Occipital lobe (tissue), 2 donors: ENCODE results near the gene GPR78. TPM values are rescaled to one million over a fixed set of nuclear protein-coding genes. Genes with fewer than 3 reads are reported as not detected.
"Not testable (repeated sequence)": the region's sequence is repeated elsewhere in the genome, so short reads cannot be mapped to it uniquely, and the experiment has no call there.

Source experiments
- DNase-seq: peaks from one replicate; lab custom pipeline; 2025; lab: John Stamatoyannopoulos, UW
- total RNA-seq: library from RNA; depleted of rRNA; stranded (reverse); fragments of >200 nt; gene quantifications from one replicate; pipeline ENCODE4 v1.2.3, GENCODE V29; 2014

GPR78 gene
- total RNA-seq, 1 donor from 2014 or later: not detected

DNA sequence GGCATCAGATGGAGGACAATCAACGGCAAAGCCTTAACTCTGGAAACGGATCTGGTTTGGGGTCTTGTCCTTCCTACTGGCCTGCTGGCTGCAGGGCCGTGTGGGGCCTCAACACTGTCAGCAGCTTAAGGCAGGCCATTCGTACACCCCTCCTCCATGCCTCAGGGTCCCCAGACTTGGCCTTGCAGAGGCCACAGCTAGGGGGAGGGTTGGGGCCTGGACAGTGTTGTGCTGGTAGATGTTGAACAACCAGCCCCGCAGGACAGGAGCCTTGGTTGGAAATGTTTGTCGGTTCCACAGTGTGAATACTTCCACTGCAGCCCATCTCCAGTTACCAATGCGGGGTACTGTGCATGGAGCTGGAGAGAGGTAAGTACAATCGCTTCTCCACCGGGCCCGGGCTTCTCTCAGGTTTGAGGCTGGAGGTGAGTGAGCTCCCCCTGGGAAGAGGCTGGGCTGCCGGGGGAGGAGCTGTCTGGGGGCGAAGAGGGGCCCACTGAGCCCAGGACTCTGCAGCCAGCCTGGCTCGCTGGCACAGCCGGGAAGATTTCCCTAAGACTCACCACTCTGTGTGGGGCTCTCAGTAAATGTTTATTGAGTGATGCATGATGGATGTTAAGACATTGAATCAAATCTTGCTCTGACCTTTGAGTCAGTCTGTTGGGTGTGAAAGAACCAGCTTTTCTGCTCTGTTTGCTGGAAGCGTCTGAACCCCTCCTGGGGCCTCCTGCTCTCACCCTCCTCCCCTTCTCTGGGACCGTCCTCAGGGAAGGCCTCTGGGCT lies 19.7 kb upstream of the GPR78 start:
- DNase-seq: no peak

GRCh38 chr4:8564595-8564994 lies 15.6 kb upstream of the GPR78 start:
- no peak for DNase-seq

GRCh38 chr4:8568068-8568668 lies 12.0 kb upstream of the GPR78 start:
- no peak for DNase-seq

- DNase-seq: no peak
Observed at GRCh38 chr4:8570201-8570600, 10.0 kb upstream of the GPR78 start.

DNA sequence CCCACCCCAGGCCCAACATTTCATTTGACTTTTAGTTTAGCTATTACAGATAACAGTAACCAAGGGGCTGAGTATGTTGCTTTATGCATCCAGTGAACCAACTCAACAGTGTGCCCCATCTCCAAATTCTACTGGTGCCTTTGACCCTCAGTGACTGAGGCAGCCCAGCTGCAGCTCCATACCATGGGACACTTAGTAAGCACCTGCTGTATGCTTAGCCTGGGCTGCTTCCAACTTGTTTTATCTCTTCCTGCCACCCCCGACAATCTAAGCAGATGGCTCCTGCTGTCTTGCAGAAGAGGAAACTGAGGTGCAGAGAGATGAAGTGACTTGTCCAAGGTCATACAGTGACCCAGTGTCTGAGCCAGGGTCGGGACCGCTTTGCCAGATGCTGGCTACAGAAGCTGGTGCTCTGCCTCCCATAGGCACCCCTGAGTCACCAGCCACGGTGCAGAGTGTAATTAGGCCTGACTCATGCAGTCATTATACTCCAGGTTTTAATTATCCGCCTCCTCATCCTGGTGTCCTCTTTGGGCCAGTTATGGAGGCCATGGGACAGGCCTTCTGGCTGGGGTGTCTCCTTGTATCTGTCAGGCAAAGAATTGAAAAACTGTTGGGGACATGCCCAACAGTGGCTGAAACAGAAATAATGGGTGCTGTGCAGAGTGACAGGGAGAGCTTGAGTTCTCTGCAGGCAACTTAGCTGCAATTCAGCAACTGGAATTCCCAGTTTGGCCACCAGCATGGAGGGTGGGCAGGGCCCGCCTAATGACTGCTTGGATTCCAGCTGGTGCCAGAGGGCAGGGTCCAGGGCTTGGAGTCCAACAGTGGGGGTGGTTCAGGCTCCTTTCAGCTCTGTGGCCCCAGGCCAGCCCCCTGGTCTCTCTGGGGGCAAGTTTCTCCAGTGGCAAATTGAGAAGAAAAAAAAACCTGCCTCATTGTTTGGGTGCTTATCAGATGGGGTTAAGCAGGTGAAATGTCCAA lies 8.2 kb upstream of the GPR78 start:
- no peak for DNase-seq

GRCh38 chr4:8573266-8573665 lies 6.9 kb upstream of the GPR78 start:
- no peak for DNase-seq

GRCh38 chr4:8574796-8575370 lies 5.3 kb upstream of the GPR78 start:
- DNase-seq: no peak

GRCh38 chr4:8575457-8575856 lies 4.7 kb upstream of the GPR78 start:
- DNase-seq: no peak

- DNase-seq: not testable (repeated sequence)
Observed at GRCh38 chr4:8576591-8576990, 3.6 kb upstream of the GPR78 start.

GRCh38 chr4:8577046-8577445 lies 3.1 kb upstream of the GPR78 start:
- no peak for DNase-seq

DNA sequence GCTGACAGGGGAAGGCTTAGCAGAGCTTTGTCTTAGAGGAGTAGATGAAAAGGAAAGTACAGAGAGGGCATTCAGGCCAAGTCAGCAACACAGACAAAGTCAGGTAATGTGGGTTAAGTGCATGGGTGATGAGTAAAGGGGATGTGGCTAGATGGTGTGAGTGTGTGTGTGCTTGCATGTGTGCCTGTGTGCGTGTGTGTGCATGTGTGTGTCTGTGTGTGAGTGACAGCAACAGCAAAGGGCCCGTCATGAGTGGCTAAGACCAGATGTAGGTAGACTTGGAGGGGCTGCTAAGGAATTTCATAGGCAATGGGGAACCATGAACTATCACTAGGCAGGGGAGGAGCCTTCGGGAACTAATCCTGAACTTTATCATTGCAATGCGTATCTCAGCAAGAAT lies 2.2 kb upstream of the GPR78 start:
- DNase-seq: no peak

DNA sequence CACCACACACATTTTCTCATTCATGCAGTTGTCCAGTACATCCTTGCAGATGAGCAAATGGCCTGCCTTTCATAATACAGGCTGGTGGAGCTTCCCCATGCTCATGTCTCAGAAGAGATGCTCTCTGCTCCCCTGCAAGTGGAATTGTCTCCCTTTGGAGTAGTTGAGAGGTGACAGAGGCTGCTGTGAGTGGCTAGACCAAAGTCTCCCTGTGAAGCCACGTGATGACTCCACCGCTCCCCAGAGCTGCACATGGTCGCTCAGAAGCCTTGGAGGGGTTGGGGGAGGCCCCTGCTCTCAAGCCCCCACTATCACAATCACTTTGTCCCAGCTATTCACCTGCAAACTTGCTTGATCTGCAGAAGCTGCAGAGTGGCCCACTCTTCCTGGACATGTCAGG lies 1.5 kb upstream of the GPR78 start:
- DNase-seq: no peak

DNA sequence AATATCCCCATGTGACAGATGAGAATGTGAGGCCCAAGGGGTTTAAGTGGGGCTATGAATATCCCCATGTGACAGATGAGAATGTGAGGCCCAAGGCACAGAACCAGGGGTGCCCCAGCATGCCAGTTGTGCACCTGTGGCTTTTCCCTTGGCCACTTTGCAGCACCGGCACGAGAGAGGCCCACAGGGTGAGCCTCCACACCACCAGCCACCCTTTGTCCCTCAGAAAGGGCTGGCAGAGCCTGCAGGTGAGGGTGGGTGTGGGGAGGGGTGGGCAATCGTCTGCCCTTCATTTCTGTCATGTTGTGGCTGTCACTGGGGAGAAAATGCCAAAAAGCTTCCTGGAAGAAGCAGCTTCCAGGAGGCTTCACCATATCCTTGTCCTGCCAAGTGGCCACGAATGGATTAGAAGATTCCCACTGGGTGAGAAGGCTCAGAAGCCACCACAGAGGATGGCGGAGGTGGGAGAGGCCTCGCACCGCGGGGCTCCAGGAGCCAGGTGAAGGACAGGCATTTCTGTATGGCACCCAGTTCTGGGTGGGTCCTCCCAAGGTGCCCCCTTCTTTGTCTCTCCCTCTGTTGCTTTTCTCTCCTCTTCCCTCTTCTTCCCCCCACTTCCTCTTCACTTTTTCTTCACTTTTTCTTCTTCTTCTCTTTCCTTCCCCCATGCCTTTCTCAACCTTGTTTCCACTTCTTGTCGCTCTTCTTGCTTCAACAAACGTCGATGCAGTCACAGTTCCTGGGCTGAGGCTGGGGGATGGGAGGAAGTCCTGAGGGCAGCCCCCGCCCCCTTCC lies 469 bp upstream of the GPR78 start:
- DNase-seq: no peak

DNA sequence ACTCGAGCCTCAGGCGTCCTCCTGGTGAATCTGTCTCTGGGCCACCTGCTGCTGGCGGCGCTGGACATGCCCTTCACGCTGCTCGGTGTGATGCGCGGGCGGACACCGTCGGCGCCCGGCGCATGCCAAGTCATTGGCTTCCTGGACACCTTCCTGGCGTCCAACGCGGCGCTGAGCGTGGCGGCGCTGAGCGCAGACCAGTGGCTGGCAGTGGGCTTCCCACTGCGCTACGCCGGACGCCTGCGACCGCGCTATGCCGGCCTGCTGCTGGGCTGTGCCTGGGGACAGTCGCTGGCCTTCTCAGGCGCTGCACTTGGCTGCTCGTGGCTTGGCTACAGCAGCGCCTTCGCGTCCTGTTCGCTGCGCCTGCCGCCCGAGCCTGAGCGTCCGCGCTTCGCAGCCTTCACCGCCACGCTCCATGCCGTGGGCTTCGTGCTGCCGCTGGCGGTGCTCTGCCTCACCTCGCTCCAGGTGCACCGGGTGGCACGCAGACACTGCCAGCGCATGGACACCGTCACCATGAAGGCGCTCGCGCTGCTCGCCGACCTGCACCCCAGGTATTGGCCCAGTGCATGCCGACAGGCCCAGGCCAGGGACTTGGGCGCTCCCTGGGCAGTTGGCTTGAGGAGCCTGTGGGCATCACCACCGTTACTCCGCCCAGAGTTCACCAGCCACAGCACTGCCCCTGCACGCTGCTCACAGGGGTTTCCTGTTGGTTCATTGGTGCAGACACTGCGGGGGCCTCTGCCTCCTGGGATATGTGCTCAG lies 1.1 kb downstream of the GPR78 start:
- DNase-seq: no peak

GRCh38 chr4:8582016-8582415 lies 1.8 kb downstream of the GPR78 start:
- no peak for DNase-seq

GRCh38 chr4:8582436-8582835 lies 2.2 kb downstream of the GPR78 start:
- DNase-seq: no peak

- no peak for DNase-seq
Observed at GRCh38 chr4:8582941-8583654, 2.9 kb downstream of the GPR78 start.

DNA sequence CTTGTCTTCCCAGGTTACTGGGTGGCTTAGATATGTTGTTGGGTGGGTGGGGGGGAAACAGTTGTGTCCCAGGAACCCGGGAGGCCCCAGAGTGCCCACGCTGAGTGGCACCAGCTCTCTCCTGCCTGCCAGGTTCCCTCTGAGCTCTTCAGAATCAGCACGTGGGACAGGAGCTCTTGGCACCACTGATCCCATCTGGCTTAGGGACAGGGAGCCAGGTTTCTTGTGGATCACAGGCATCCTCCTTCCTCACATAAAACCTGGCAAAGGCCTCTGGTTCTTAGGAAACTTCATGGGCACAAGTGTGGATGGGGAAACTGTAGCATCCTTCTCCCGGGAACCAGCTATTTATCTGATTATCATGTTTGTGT lies 3.4 kb downstream of the GPR78 start:
- DNase-seq: no peak

DNA sequence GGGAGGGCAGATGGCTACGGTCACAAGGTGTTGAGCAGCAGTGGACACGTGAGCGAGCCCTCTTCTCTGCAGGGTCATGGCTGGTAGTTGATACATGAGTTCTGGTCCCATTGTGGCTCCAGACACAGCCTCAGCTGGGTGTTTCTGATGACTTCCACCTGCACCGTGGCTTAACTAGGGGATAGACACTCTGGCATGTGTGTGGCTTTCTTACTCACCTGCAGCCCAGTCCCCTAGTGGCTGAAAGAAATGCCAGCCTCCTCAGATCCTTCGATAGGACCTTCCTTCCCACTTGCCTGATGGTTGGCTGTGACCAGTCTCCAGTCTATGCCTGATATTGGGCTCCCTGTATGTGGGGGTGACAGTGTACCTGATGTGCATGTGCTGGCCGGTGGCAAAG lies 5.0 kb downstream of the GPR78 start:
- no peak for DNase-seq
